Measurements from ENCODE around the gene BTG1. TPM values are rescaled to one million over a fixed set of nuclear protein-coding genes. Genes with fewer than 3 reads are reported as not detected.

Gene BTG1
- polyA plus RNA-seq, 3 donors: 189 to 242 (median 192) TPM

DNA sequence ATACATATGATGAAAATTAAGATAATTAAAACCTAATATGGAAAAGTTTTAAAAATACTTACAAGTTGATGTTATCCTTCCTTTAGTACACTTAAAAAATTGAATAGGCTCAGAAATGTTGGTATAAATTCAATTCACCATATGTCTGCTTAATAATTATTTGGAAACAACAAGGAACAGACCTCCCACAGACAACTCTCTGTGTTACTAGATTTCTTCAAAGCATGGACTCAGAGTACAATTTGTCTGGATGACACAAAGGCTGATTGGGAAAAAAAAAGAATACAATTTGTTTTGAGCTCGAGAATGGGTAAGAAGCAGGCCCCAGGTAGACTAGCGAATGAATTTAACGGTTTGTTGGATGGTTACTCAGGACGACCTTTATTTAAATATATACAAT lies 48.9 kb upstream of the BTG1 start:
- Mint-ChIP-seq H3K27me3 (ENCODE audit: low read depth in 3 of 3) (peaks cover 0 to 1% (median 0%) of the 10 kb centered on the region in 3 donors), H3K9me3 (peaks cover 2 to 14% (median 10%) of the 10 kb centered on the region in 7 donors), H3K27ac (no peak overlapping the region), H3K36me3 (peaks cover 2% of the 10 kb centered on the region in 2 donors), H3K4me3 (no peak overlapping the region), H3K4me1 (peaks cover 22% of the 10 kb centered on the region)
- no peaks in the 10 kb centered on the region for H3K79me2 ChIP-seq (ENCODE audit: insufficient read depth, low read length)
- H3K27ac ChIP-seq (ENCODE audit: low read depth in 1 of 2, low read length in 2 of 2): no peak overlapping the region
- peaks cover 8 to 11% of the 10 kb centered on the region in 2 donors for H3K9me3 ChIP-seq (replicated peaks in 1 of 2; ENCODE audit: control insufficient read depth in 1 of 2, insufficient read depth in 1 of 2, low read length in 2 of 2)
- no peak overlapping the region for H3K4me2 ChIP-seq (replicated peaks; ENCODE audit: extremely low read depth, low read length, poor library complexity, severe bottlenecking)
- no peak overlapping the region for H3K9ac ChIP-seq (ENCODE audit: insufficient read depth, low read length, poor library complexity, severe bottlenecking)
- H3K36me3 ChIP-seq (replicated peaks in 1 of 2; ENCODE audit: control insufficient read depth in 1 of 2, insufficient read depth in 2 of 2, low read length in 2 of 2): no peaks in the 10 kb centered on the region
- intact Hi-C loops (cut with micrococcal nuclease): no loop called here
- TF ChIP-seq, protein P1, sequence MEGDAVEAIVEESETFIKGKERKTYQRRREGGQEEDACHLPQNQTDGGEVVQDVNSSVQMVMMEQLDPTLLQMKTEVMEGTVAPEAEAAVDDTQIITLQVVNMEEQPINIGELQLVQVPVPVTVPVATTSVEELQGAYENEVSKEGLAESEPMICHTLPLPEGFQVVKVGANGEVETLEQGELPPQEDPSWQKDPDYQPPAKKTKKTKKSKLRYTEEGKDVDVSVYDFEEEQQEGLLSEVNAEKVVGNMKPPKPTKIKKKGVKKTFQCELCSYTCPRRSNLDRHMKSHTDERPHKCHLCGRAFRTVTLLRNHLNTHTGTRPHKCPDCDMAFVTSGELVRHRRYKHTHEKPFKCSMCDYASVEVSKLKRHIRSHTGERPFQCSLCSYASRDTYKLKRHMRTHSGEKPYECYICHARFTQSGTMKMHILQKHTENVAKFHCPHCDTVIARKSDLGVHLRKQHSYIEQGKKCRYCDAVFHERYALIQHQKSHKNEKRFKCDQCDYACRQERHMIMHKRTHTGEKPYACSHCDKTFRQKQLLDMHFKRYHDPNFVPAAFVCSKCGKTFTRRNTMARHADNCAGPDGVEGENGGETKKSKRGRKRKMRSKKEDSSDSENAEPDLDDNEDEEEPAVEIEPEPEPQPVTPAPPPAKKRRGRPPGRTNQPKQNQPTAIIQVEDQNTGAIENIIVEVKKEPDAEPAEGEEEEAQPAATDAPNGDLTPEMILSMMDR (IDR thresholded peaks at IDR 0.05): no peak
- no peaks in the 10 kb centered on the region for H4K20me1 ChIP-seq (ENCODE audit: insufficient read depth, low read length)
- no peak overlapping the region for H2AFZ ChIP-seq (ENCODE audit: insufficient read depth, low read depth, low read length, poor library complexity, severe bottlenecking)
- DNase-seq: no peak
- no peak overlapping the region for H3K4me3 ChIP-seq (replicated peaks in 1 of 3; ENCODE audit: low read depth in 2 of 3, low read length in 3 of 3)
- H3K4me1 ChIP-seq (ENCODE audit: control insufficient read depth in 1 of 2, insufficient read depth in 2 of 2, low read length in 2 of 2): peaks cover 11 to 14% of the 10 kb centered on the region in 2 donors
- 97% methylated on average over 4 of the region's 4 CpGs for WGBS (ENCODE audit: insufficient coverage)
- H3K27me3 ChIP-seq (ENCODE audit: control insufficient read depth in 2 of 2, insufficient read depth in 2 of 2, low read length in 2 of 2): no peaks in the 10 kb centered on the region

GRCh38 chr12:92193846-92194245 lies 48.2 kb upstream of the BTG1 start:
- H4K20me1 ChIP-seq (ENCODE audit: insufficient read depth, low read length): no peaks in the 10 kb centered on the region
- H3K27me3 ChIP-seq (ENCODE audit: control insufficient read depth in 2 of 2, insufficient read depth in 2 of 2, low read length in 2 of 2): no peaks in the 10 kb centered on the region
- H3K4me1 ChIP-seq (ENCODE audit: control insufficient read depth in 1 of 2, insufficient read depth in 2 of 2, low read length in 2 of 2): peaks cover 11 to 14% of the 10 kb centered on the region in 2 donors
- H3K27ac ChIP-seq (ENCODE audit: low read depth in 1 of 2, low read length in 2 of 2): no peak overlapping the region
- TF ChIP-seq, protein P1 (IDR thresholded peaks at IDR 0.05): no peak
- Mint-ChIP-seq H3K9me3 (peaks cover 2 to 14% (median 10%) of the 10 kb centered on the region in 7 donors), H3K4me1 (peaks cover 22% of the 10 kb centered on the region), H3K36me3 (peaks cover 2% of the 10 kb centered on the region in 2 donors), H3K4me3 (no peak overlapping the region), H3K27ac (no peak overlapping the region), H3K27me3 (ENCODE audit: low read depth in 3 of 3) (peaks cover 0 to 1% (median 0%) of the 10 kb centered on the region in 3 donors)
- peaks cover 8 to 11% of the 10 kb centered on the region in 2 donors for H3K9me3 ChIP-seq (replicated peaks in 1 of 2; ENCODE audit: control insufficient read depth in 1 of 2, insufficient read depth in 1 of 2, low read length in 2 of 2)
- peak overlapping the region; percentile 21 for H2AFZ ChIP-seq (ENCODE audit: insufficient read depth, low read depth, low read length, poor library complexity, severe bottlenecking)
- DNase-seq: no peak
- no peak overlapping the region for H3K4me3 ChIP-seq (replicated peaks in 1 of 3; ENCODE audit: low read depth in 2 of 3, low read length in 3 of 3)
- intact Hi-C loops (cut with micrococcal nuclease): no loop called here
- no peak overlapping the region for H3K4me2 ChIP-seq (replicated peaks; ENCODE audit: extremely low read depth, low read length, poor library complexity, severe bottlenecking)
- no peak overlapping the region for H3K9ac ChIP-seq (ENCODE audit: insufficient read depth, low read length, poor library complexity, severe bottlenecking)
- no peaks in the 10 kb centered on the region for H3K79me2 ChIP-seq (ENCODE audit: insufficient read depth, low read length)
- no CpG with 5 or more reads among the region's 2 CpGs for whole genome bisulfite sequencing (ENCODE audit: insufficient coverage)
- no peaks in the 10 kb centered on the region for H3K36me3 ChIP-seq (replicated peaks in 1 of 2; ENCODE audit: control insufficient read depth in 1 of 2, insufficient read depth in 2 of 2, low read length in 2 of 2)

Measured in CD14-positive monocyte (primary cell).